DND-41 (cell line): Measurements from ENCODE around the gene RNF144A.

Source experiments
- ATAC-seq: fragments of 200-7000 bp; cut with Tn5 transposase; 3 replicates; pipeline ENCODE4 v1.9.1; 2021; ENCODE audit warnings: low read depth; ENCODE audit not compliant: insufficient read depth
- DNase-seq: peaks from one replicate; pipeline ENCODE4 v3.0.0-alpha.2; 2020
- H2AFZ ChIP-seq: 2 replicates; pipeline ENCODE4 v1.6.0; 2012; ENCODE audit warnings: low read depth, low read length
- H3K27ac ChIP-seq: 2 replicates; pipeline ENCODE4 v1.5.1; 2012; ENCODE audit warnings: low read length, inconsistent platforms
- H3K27me3 ChIP-seq: fragments of 200-600 bp; sonication (generic); 2 replicates; pipeline ENCODE4 v1.6.0; 2012; ENCODE audit warnings: low read length, mild to moderate bottlenecking, inconsistent platforms; ENCODE audit not compliant: insufficient read depth, poor library complexity
- H3K36me3 ChIP-seq: 2 replicates; pipeline ENCODE4 v1.5.1; 2012; ENCODE audit warnings: low read length, inconsistent platforms; ENCODE audit not compliant: insufficient read depth
- H3K4me1 ChIP-seq: 2 replicates; pipeline ENCODE4 v1.5.1; 2012; ENCODE audit warnings: mild to moderate bottlenecking, low read length; ENCODE audit not compliant: insufficient read depth
- H3K4me2 ChIP-seq: 2 replicates; pipeline ENCODE4 v1.6.0; 2012; ENCODE audit warnings: mild to moderate bottlenecking, moderate library complexity, low read length, inconsistent platforms; ENCODE audit not compliant: insufficient read depth
- H3K4me3 ChIP-seq, 2 experiments: fragments of 200-600 bp in 1 of 2; shearing (Covaris generic) in 1 of 2; 2 replicates each; pipeline ENCODE4 v1.5.1; 2012 to 2016; ENCODE audit warnings: inconsistent platforms in 2 of 2, low read length in 2 of 2, mild to moderate bottlenecking in 2 of 2, low read depth in 1 of 2, moderate library complexity in 1 of 2
- H3K79me2 ChIP-seq: 2 replicates; pipeline ENCODE4 v1.6.0; 2012; ENCODE audit warnings: low read length, inconsistent platforms; ENCODE audit not compliant: insufficient read depth
- H3K9ac ChIP-seq: 2 replicates; pipeline ENCODE4 v1.6.0; 2012; ENCODE audit warnings: low read depth, mild to moderate bottlenecking, inconsistent platforms, low read length, moderate library complexity
- H3K9me3 ChIP-seq: 2 replicates; pipeline ENCODE4 v1.5.1; 2012; ENCODE audit warnings: low read length, moderate library complexity, mild to moderate bottlenecking, inconsistent platforms; ENCODE audit not compliant: insufficient read depth, severe bottlenecking
- H4K20me1 ChIP-seq: 2 replicates; pipeline ENCODE4 v1.6.0; 2012; ENCODE audit warnings: low read length; ENCODE audit not compliant: insufficient read depth
- CTCF ChIP-seq: IDR thresholded peaks from 2 replicates; pipeline ENCODE4 v1.5.1; 2012; ENCODE audit warnings: borderline replicate concordance, low read length, moderate library complexity, mild to moderate bottlenecking; ENCODE audit not compliant: poor library complexity, severe bottlenecking; ENCODE audit errors: extremely low read depth
- EZH2 ChIP-seq: IDR thresholded peaks from 3 replicates; pipeline ENCODE4 v1.6.1; 2012; ENCODE audit warnings: borderline replicate concordance, low read depth, mild to moderate bottlenecking, moderate library complexity, low read length, inconsistent platforms; ENCODE audit not compliant: severe bottlenecking

RNF144A gene

DNA sequence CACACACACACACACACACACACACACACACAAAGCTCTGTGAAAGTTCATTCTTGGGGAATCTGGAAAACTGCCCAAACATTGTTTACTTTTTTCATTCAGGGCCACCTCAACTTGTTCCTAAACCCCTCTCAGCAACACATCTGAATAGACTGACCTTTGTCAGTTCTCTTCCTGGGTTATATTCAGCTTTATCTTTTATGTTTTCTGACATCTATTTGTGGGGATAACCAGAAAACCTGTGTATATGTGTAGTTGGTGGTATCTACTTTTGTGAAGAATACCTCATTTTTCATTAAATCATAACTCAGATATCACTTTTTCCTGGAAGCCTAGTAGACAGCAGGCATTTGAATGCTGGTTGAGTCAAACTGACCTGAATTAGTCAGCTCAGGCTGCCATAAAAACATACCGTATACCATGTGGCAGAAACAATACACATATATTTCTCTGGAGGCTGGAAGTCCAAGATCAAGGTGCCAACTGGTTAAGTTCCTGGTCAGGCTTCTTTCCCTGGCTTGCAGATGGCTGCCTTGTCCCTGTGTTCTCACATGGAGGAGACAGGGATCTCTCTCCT lies 11.0 kb upstream of the RNF144A start:
- no peak overlapping the region for H3K9ac ChIP-seq
- H2AFZ ChIP-seq: no peak overlapping the region
- peaks cover 34% of the 10 kb centered on the region for H3K4me1 ChIP-seq
- H3K79me2 ChIP-seq: peaks cover 13% of the 10 kb centered on the region
- DNase-seq (no peak), ATAC-seq (no peak)
- H3K27me3 ChIP-seq: no peaks in the 10 kb centered on the region
- H3K4me3 ChIP-seq: no peak overlapping the region
- H3K9me3 ChIP-seq: no peaks in the 10 kb centered on the region
- H3K27ac ChIP-seq: no peak overlapping the region
- H3K4me2 ChIP-seq: no peak overlapping the region
- no peak for TF ChIP-seq EZH2
- no peak for TF ChIP-seq CTCF
- no peaks in the 10 kb centered on the region for H4K20me1 ChIP-seq
- H3K36me3 ChIP-seq: peaks cover 17% of the 10 kb centered on the region

- no peaks in the 10 kb centered on the region for H3K27me3 ChIP-seq
- peaks cover 29% of the 10 kb centered on the region for H3K79me2 ChIP-seq
- no peaks in the 10 kb centered on the region for H3K9me3 ChIP-seq
- no peak overlapping the region for H3K4me2 ChIP-seq
- DNase-seq: no peak
- H3K27ac ChIP-seq: peak overlapping the region; percentile 93
- peak overlapping the region; percentile 51; the same call in 1 of the 2 replicates for H3K9ac ChIP-seq
- H4K20me1 ChIP-seq: no peaks in the 10 kb centered on the region
- TF ChIP-seq CTCF: no peak
- no peak for TF ChIP-seq EZH2
- H3K4me3 ChIP-seq: no peak overlapping the region
- H3K4me1 ChIP-seq: peaks cover 55% of the 10 kb centered on the region
- no peak overlapping the region for H2AFZ ChIP-seq
- H3K36me3 ChIP-seq: peaks cover 27% of the 10 kb centered on the region
- ATAC-seq: no peak
These were observed 8.9 kb upstream of the RNF144A start for GRCh38 chr2:6908291-6908690.

- peak overlapping the region; percentile 51 for H3K9ac ChIP-seq
- no peak for TF ChIP-seq EZH2
- TF ChIP-seq CTCF: peak; percentile 6
- peak overlapping the region in 1 of 2 experiments; percentile 38; a peak in 2 of 4 replicates for H3K4me3 ChIP-seq
- no peaks in the 10 kb centered on the region for H3K27me3 ChIP-seq
- peak overlapping the region; percentile 61 for H3K4me2 ChIP-seq
- DNase-seq (peak; percentile 75), ATAC-seq (peak; percentile 88)
- H3K27ac ChIP-seq: peak overlapping the region; percentile 93
- peaks cover 65% of the 10 kb centered on the region for H3K4me1 ChIP-seq
- peak overlapping the region; percentile 6; the same call in 1 of the 2 replicates for H2AFZ ChIP-seq
- peaks cover 34% of the 10 kb centered on the region for H3K79me2 ChIP-seq
- H4K20me1 ChIP-seq: no peaks in the 10 kb centered on the region
- H3K36me3 ChIP-seq: peaks cover 35% of the 10 kb centered on the region
- H3K9me3 ChIP-seq: no peaks in the 10 kb centered on the region
These were observed 7.5 kb upstream of the RNF144A start for GRCh38 chr2:6909431-6910385.
